GM19467 (cell line): ENCODE results near the gene EXOC6.
"Not testable (repeated sequence)": the region's sequence is repeated elsewhere in the genome, so short reads cannot be mapped to it uniquely, and the experiment has no call there.

ENCODE experiments used
- ATAC-seq: cut with Tn5 transposase; IDR thresholded peaks from one replicate; pipeline ENCODE4 v1.9.1; 2021; ENCODE audit warnings: mild to moderate bottlenecking, moderate library complexity; ENCODE audit not compliant: unreplicated experiment

The EXOC6 gene

GRCh38 chr10:92931597-92931996 is 83.3 kb downstream of the EXOC6 start:
- ATAC-seq, result no peak

- ATAC-seq, result no peak
These were observed 89.6 kb downstream of the EXOC6 start for GRCh38 chr10:92937876-92938275.

- ATAC-seq, result no peak
These were observed 90.5 kb downstream of the EXOC6 start for GRCh38 chr10:92938841-92939240.

- no peak for ATAC-seq
These were observed 93.9 kb downstream of the EXOC6 start for GRCh38 chr10:92942226-92942625.

GRCh38 chr10:92946491-92946890 is 98.2 kb downstream of the EXOC6 start:
- no peak for ATAC-seq

GRCh38 chr10:92952573-92952972 is 104.3 kb downstream of the EXOC6 start:
- not testable (repeated sequence) for ATAC-seq

GRCh38 chr10:92957223-92958010 is 109.1 kb downstream of the EXOC6 start:
- no peak for ATAC-seq

- ATAC-seq, result no peak
These were observed 113.3 kb downstream of the EXOC6 start for GRCh38 chr10:92961638-92962037.

- no peak for ATAC-seq
These were observed 117.0 kb downstream of the EXOC6 start for GRCh38 chr10:92965314-92965713.

GRCh38 chr10:92967641-92968040 is 119.3 kb downstream of the EXOC6 start:
- no peak for ATAC-seq

GRCh38 chr10:92969151-92969550 is 120.8 kb downstream of the EXOC6 start:
- ATAC-seq, result no peak

GRCh38 chr10:92970301-92971070 is 122.2 kb downstream of the EXOC6 start:
- no peak for ATAC-seq

- ATAC-seq, result no peak
These were observed 123.9 kb downstream of the EXOC6 start for GRCh38 chr10:92972066-92972870.

GRCh38 chr10:92972886-92973285 is 124.6 kb downstream of the EXOC6 start:
- ATAC-seq, result no peak

- not testable (repeated sequence) for ATAC-seq
These were observed 128.0 kb downstream of the EXOC6 start for GRCh38 chr10:92976278-92976677.

GRCh38 chr10:92989250-92989649 is 140.9 kb downstream of the EXOC6 start:
- ATAC-seq, result no peak

- ATAC-seq, result no peak
These were observed 142.3 kb downstream of the EXOC6 start for GRCh38 chr10:92990615-92991014.

GRCh38 chr10:92991513-92991912 is 143.2 kb downstream of the EXOC6 start:
- no peak for ATAC-seq

- no peak for ATAC-seq
These were observed 145.5 kb downstream of the EXOC6 start for GRCh38 chr10:92993699-92994272.

GRCh38 chr10:92995509-92995908 is 147.2 kb downstream of the EXOC6 start:
- no peak for ATAC-seq

GRCh38 chr10:92997620-92998019 is 149.3 kb downstream of the EXOC6 start:
- ATAC-seq, result no peak
